Endothelial cell of umbilical vein (primary cell): ENCODE results near the gene ESF1. TPM values are rescaled to one million over a fixed set of nuclear protein-coding genes. Genes with fewer than 3 reads are reported as not detected.

ENCODE experiments used
- BruUV-seq: library from RNA; stranded (reverse); fragments of 400-500 nt; replicated peaks from 2 replicates; lab custom pipeline; 2021; lab: Mats Ljungman, UMichigan
- CTCF ChIA-PET: fragments of 300-600, 350-600 bp; sonication (Branson Sonifier 250); formaldehyde crosslinking; loops from one replicate; lab custom pipeline; 2021; ENCODE audit warnings: antibody characterized with exemption, inconsistent platforms; lab: Charles Lee
- POLR2A ChIA-PET: fragments of 300-600, 350-600 bp; sonication (Branson Sonifier 250); formaldehyde crosslinking; loops from one replicate; lab custom pipeline; 2021; ENCODE audit warnings: antibody characterized with exemption, inconsistent platforms; lab: Charles Lee
- DNase-seq: peaks from one replicate; pipeline ENCODE4 v3.0.0-alpha.2; 2011; ENCODE audit warnings: low read depth, low spot score
- FAIRE-seq: peaks from 2 replicates; lab custom pipeline; 2011; peaks lifted over from hg19 to GRCh38; lab: Jason Lieb, UNC
- H2AFZ ChIP-seq: 2 replicates; pipeline ENCODE4 v1.6.0; 2012; ENCODE audit warnings: low read depth, low read length, control low read depth, inconsistent platforms
- H3K27ac ChIP-seq: 2 replicates; pipeline ENCODE4 v1.5.1; 2011; ENCODE audit warnings: low read depth, mild to moderate bottlenecking, control low read depth, low read length, moderate library complexity; ENCODE audit not compliant: insufficient read depth
- H3K27me3 ChIP-seq, 2 experiments: 2 replicates each; pipeline versions ENCODE4 v1.6.0 to v1.6.1; 2011; ENCODE audit warnings: low read length in 2 of 2, mixed read lengths in 1 of 2; ENCODE audit not compliant: control insufficient read depth in 2 of 2, insufficient read depth in 2 of 2
- H3K36me3 ChIP-seq, 2 experiments: 2 replicates in 1 of 2; 3 replicates in 1 of 2; pipeline ENCODE4 v1.5.1; 2011; ENCODE audit warnings: low read length in 2 of 2, mild to moderate bottlenecking in 1 of 2, moderate library complexity in 1 of 2; ENCODE audit not compliant: control insufficient read depth in 2 of 2, insufficient read depth in 2 of 2; ENCODE audit errors: extremely low read depth in 1 of 2
- H3K4me1 ChIP-seq: 3 replicates; pipeline ENCODE4 v1.5.1; 2011; ENCODE audit warnings: mild to moderate bottlenecking, low read length; ENCODE audit not compliant: control insufficient read depth, insufficient read depth; ENCODE audit errors: extremely low read depth
- H3K4me2 ChIP-seq: 2 replicates; pipeline ENCODE4 v1.6.1; 2011; ENCODE audit warnings: low read length, control low read depth, mixed read lengths; ENCODE audit not compliant: insufficient read depth
- H3K4me3 ChIP-seq, 3 experiments: fragments of 200-600 bp in 1 of 3; sonication (generic), shearing (Covaris generic) in 1 of 3; replicated peaks in 1 of 3; 2 replicates each; pipeline ENCODE4 v1.5.1; 2011 to 2016; ENCODE audit warnings: control low read depth in 3 of 3, low read length in 3 of 3, mild to moderate bottlenecking in 2 of 3, inconsistent platforms in 1 of 3, low read depth in 1 of 3, moderate library complexity in 1 of 3; ENCODE audit not compliant: insufficient read depth in 1 of 3
- H3K79me2 ChIP-seq: 2 replicates; pipeline ENCODE4 v1.6.0; 2012; ENCODE audit warnings: low read length, inconsistent platforms; ENCODE audit not compliant: control insufficient read depth, insufficient read depth
- H3K9ac ChIP-seq: replicated peaks from 2 replicates; pipeline ENCODE3; 2011; ENCODE audit warnings: low read length, control low read depth; ENCODE audit not compliant: insufficient read depth; ENCODE audit errors: extremely low read depth
- H3K9me1 ChIP-seq: replicated peaks from 3 replicates; pipeline ENCODE4 v1.6.0; 2011; ENCODE audit warnings: mild to moderate bottlenecking, low read length; ENCODE audit not compliant: control insufficient read depth, insufficient read depth; ENCODE audit errors: extremely low read depth
- H3K9me3 ChIP-seq: replicated peaks from 2 replicates; pipeline ENCODE4 v1.5.1; 2012; ENCODE audit warnings: low read length, inconsistent platforms; ENCODE audit not compliant: control insufficient read depth, insufficient read depth
- H4K20me1 ChIP-seq: replicated peaks from 2 replicates; pipeline ENCODE3; 2011; ENCODE audit warnings: mild to moderate bottlenecking, low read length; ENCODE audit not compliant: control insufficient read depth, insufficient read depth; ENCODE audit errors: extremely low read depth
- CTCF ChIP-seq, 2 donors: IDR thresholded peaks; 1 replicate in 1 of 2; 2 replicates in 1 of 2; pipeline ENCODE4 v1.5.1; 2011; ENCODE audit warnings: low read length in 2 of 2, mild to moderate bottlenecking in 2 of 2, moderate library complexity in 2 of 2, control low read depth in 1 of 2, inconsistent platforms in 1 of 2, low read depth in 1 of 2; ENCODE audit not compliant: insufficient read depth in 1 of 2; ENCODE audit errors: extremely low read depth in 1 of 2
- EZH2 ChIP-seq: IDR thresholded peaks from 2 replicates; pipeline ENCODE4 v1.6.1; 2012; ENCODE audit warnings: borderline replicate concordance, low read depth, mild to moderate bottlenecking, moderate library complexity, low read length, inconsistent platforms; ENCODE audit not compliant: severe bottlenecking
- FOS ChIP-seq: IDR thresholded peaks from 2 replicates; pipeline ENCODE4 v1.6.1; 2011; ENCODE audit warnings: mild to moderate bottlenecking, low read length, moderate library complexity, borderline replicate concordance; ENCODE audit not compliant: insufficient read depth
- GATA2 ChIP-seq: IDR thresholded peaks from 2 replicates; pipeline ENCODE4 v1.7.0; 2011; ENCODE audit warnings: low read depth, mild to moderate bottlenecking, moderate library complexity, mixed read lengths, low read length; ENCODE audit not compliant: insufficient read length, insufficient read depth
- JUN ChIP-seq: IDR thresholded peaks from 2 replicates; pipeline ENCODE4 v1.6.1; 2011; ENCODE audit warnings: borderline replicate concordance, low read depth; ENCODE audit not compliant: insufficient read length, insufficient read depth
- MAX ChIP-seq: IDR thresholded peaks from 2 replicates; pipeline ENCODE4 v1.6.1; 2011; ENCODE audit not compliant: insufficient read depth, insufficient read length
- MYC ChIP-seq: IDR thresholded peaks from one replicate; pipeline ENCODE4 v1.6.1; 2011; ENCODE audit warnings: mild to moderate bottlenecking, low read depth, low read length
- POLR2A ChIP-seq: IDR thresholded peaks from 2 replicates; pipeline ENCODE4 v1.6.1; 2012; ENCODE audit warnings: low read depth, mild to moderate bottlenecking, control low read depth, low read length
- POLR2AphosphoS5 ChIP-seq: IDR thresholded peaks from 2 replicates; pipeline ENCODE4 v1.6.1; 2012; ENCODE audit warnings: low read depth, mild to moderate bottlenecking, control low read depth, low read length, moderate library complexity; ENCODE audit not compliant: insufficient read depth
- dilution Hi-C: fragments of 300-500 bp; cut with MboI; formaldehyde crosslinking; loops from one replicate; pipeline ENCODE4 v1.15.0; 2019; ENCODE audit warnings: low sequenced_read_pairs; ENCODE audit not compliant: extremely low pct_ligation_motif_present
- intact Hi-C: fragments of 100-400 bp; cut with micrococcal nuclease; formaldehyde crosslinking; loops from one replicate; pipeline ENCODE4 v1.10.0; 2022
- polyA plus RNA-seq, 4 experiments: library from polyadenylated mRNA; depleted of rRNA in 3 of 4; stranded (reverse) in 3 of 4; unstranded in 1 of 4; fragments of >200 nt; gene quantifications; 2 replicates each; pipeline versions ENCODE4 v1.2.1 to v1.2.3, GENCODE V29; 2011 to 2012; ENCODE audit warnings: missing spikeins in 1 of 4
- total RNA-seq: library from RNA; stranded (reverse); gene quantifications from 2 replicates; pipeline ENCODE4 v1.2.3, GENCODE V29; 2021

Gene ESF1
- total and polyA plus RNA-seq, 2 donors (not counting 3 experiments of a cell fraction or from before 2014, with no cell fraction given): 0.72 to 15.5 TPM

DNA sequence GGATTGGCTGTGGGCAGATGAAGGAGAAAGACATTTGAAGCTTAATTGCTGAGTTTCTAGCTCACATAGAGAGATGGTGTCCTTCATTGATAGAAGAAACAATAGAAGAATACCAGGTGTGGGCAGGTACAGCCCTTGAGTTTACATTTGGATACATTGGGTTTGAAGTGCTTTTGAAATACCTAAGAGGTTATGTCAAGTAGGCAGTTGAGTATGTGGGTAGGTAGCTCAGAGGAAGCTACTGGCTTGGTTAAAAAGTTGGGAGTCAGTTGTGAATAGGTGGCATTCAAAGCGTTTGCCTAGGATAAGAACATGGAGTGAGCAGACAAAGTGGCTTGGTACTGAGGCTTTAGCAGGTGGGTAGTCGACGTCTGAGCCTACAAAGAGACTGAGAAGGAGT is 25.1 kb upstream of the ESF1 start:
- intact Hi-C loops: no loop called here
- TF ChIP-seq FOS (no peak), GATA2 (no peak), MAX (no peak), EZH2 (no peak), JUN (no peak), MYC (no peak), POLR2AphosphoS5 (no peak)
- no peak overlapping the region for H3K9ac ChIP-seq
- H4K20me1 ChIP-seq: no peaks in the 10 kb centered on the region
- FAIRE-seq (no peak), DNase-seq (no peak)
- dilution Hi-C loops: no loop called here
- H2AFZ ChIP-seq: no peak overlapping the region
- H3K9me3 ChIP-seq: no peaks in the 10 kb centered on the region
- no peak overlapping the region for H3K4me3 ChIP-seq
- no peaks in the 10 kb centered on the region for H3K9me1 ChIP-seq
- no peak overlapping the region for H3K4me2 ChIP-seq
- H3K4me1 ChIP-seq: no peaks in the 10 kb centered on the region
- no TSS peak for BruUV-seq
- H3K36me3 ChIP-seq: peaks cover 12 to 27% of the 10 kb centered on the region in 2 experiments
- no peaks in the 10 kb centered on the region for H3K79me2 ChIP-seq
- ChIA-PET POLR2A (no interaction called here), CTCF (interaction anchor here (1.3 to 2.7 kb wide), 2 partner anchors 10 to 22 kb away, joined by 3 to 12 read pairs; no protein-coding TSS in a partner anchor)
- no peak overlapping the region for H3K27ac ChIP-seq
- H3K27me3 ChIP-seq: no peaks in the 10 kb centered on the region

GRCh38 chr20:13809373-13809772 is 24.7 kb upstream of the ESF1 start:
- CTCF ChIA-PET: interaction anchor here (1.3 to 2.7 kb wide), 2 partner anchors 11 to 21 kb away, joined by 3 to 12 read pairs; no protein-coding TSS in a partner anchor
- no peaks in the 10 kb centered on the region for H3K79me2 ChIP-seq
- intact Hi-C loops (no loop called here), dilution Hi-C loops (no loop called here)
- H3K4me3 ChIP-seq: no peak overlapping the region
- no peaks in the 10 kb centered on the region for H3K9me1 ChIP-seq
- POLR2A ChIA-PET: no interaction called here
- BruUV-seq: no TSS peak
- H3K27ac ChIP-seq: no peak overlapping the region
- no peaks in the 10 kb centered on the region for H3K9me3 ChIP-seq
- H2AFZ ChIP-seq: no peak overlapping the region
- FAIRE-seq (no peak), DNase-seq (no peak)
- no peak overlapping the region for H3K4me2 ChIP-seq
- H3K36me3 ChIP-seq: peaks cover 12 to 24% of the 10 kb centered on the region in 2 experiments
- no peak overlapping the region for H3K9ac ChIP-seq
- no peaks in the 10 kb centered on the region for H3K27me3 ChIP-seq
- H3K4me1 ChIP-seq: no peaks in the 10 kb centered on the region
- H4K20me1 ChIP-seq: no peaks in the 10 kb centered on the region
- TF ChIP-seq FOS: no peak
- TF ChIP-seq EZH2: no peak
- no peak for TF ChIP-seq POLR2AphosphoS5
- no peak for TF ChIP-seq GATA2
- TF ChIP-seq JUN: no peak
- no peak for TF ChIP-seq MAX
- TF ChIP-seq MYC: no peak
- TF ChIP-seq POLR2A: no peak
- no peak for TF ChIP-seq CTCF (IDR thresholded peaks at IDR 0.05; ENCODE audit: extremely low read depth in 1 of 2, insufficient read depth in 1 of 2, low read depth in 1 of 2, low read length in 2 of 2)
